IMR-90 (cell line): ENCODE measurements around the gene RTCA. TPM values are rescaled to one million over a fixed set of nuclear protein-coding genes. Genes with fewer than 3 reads are reported as not detected.
"Not testable (repeated sequence)": the region's sequence is repeated elsewhere in the genome, so short reads cannot be mapped to it uniquely, and the experiment has no call there.

Experiments used
- ATAC-seq: fragments of 200-7000 bp; cut with Tn5 transposase; 2 replicates; pipeline ENCODE4 v1.9.1; 2020; ENCODE audit warnings: low read depth, mild to moderate bottlenecking, moderate library complexity
- BruUV-seq: library from RNA; stranded (reverse); fragments of 400-500 nt; replicated peaks from 2 replicates; lab custom pipeline; 2021; lab: Mats Ljungman, UMichigan
- CTCF ChIA-PET: fragments of 300-600 bp; formaldehyde crosslinking; extraction: SDS; loops from one replicate; lab custom pipeline; 2021; ENCODE audit warnings: antibody characterized with exemption; lab: Yijun Ruan, JAX
- POLR2A ChIA-PET: fragments of 300-600 bp; sonication (Branson Sonifier 250); formaldehyde crosslinking; loops from one replicate; lab custom pipeline; 2022; ENCODE audit warnings: antibody characterized with exemption; ENCODE audit not compliant: unreplicated experiment; lab: Charles Lee
- DNase-seq: peaks from one replicate; pipeline ENCODE4 v3.0.0; 2013
- H2AFZ ChIP-seq: replicated peaks from 2 replicates; pipeline ENCODE3; 2013; ENCODE audit warnings: low read length, mild to moderate bottlenecking; ENCODE audit not compliant: poor library complexity
- H2AK5ac ChIP-seq: 2 replicates; pipeline ENCODE4 v1.6.1; 2013; ENCODE audit warnings: low read depth, low read length, inconsistent platforms
- H2AK9ac ChIP-seq: replicated peaks from 2 replicates; pipeline ENCODE3; 2013; ENCODE audit warnings: mild to moderate bottlenecking, low read depth, low read length, moderate library complexity; ENCODE audit not compliant: poor library complexity
- H2BK120ac ChIP-seq: 2 replicates; pipeline ENCODE4 v1.6.1; 2013; ENCODE audit warnings: low read depth, low read length, inconsistent platforms
- H2BK15ac ChIP-seq: 3 replicates; pipeline ENCODE4 v1.6.1; 2013; ENCODE audit warnings: low read depth, low read length, inconsistent platforms
- H2BK20ac ChIP-seq: 2 replicates; pipeline ENCODE4 v1.6.1; 2013; ENCODE audit warnings: low read depth, mild to moderate bottlenecking, inconsistent platforms, low read length, moderate library complexity
- H2BK5ac ChIP-seq: 2 replicates; pipeline ENCODE4 v1.6.1; 2013; ENCODE audit warnings: mild to moderate bottlenecking, low read depth, low read length, inconsistent platforms; ENCODE audit not compliant: poor library complexity, severe bottlenecking
- H3K14ac ChIP-seq: replicated peaks from 2 replicates; pipeline ENCODE4 v1.6.1; 2013; ENCODE audit warnings: low read depth, low read length, inconsistent platforms
- H3K18ac ChIP-seq: 2 replicates; pipeline ENCODE4 v1.6.1; 2013; ENCODE audit warnings: low read depth, low read length, control low read depth
- H3K23ac ChIP-seq: 2 replicates; pipeline ENCODE4 v1.6.1; 2013; ENCODE audit warnings: low read depth, low read length, inconsistent platforms
- H3K27ac ChIP-seq: 2 replicates; pipeline ENCODE4 v1.5.1; 2013; ENCODE audit warnings: mild to moderate bottlenecking, control low read depth, low read length; ENCODE audit not compliant: insufficient read depth
- H3K27me3 ChIP-seq: 2 replicates; pipeline ENCODE4 v1.6.1; 2013; ENCODE audit warnings: low read length; ENCODE audit not compliant: control insufficient read depth, insufficient read depth
- H3K36me3 ChIP-seq: 2 replicates; pipeline ENCODE4 v1.6.1; 2013; ENCODE audit warnings: low read length, mixed read lengths; ENCODE audit not compliant: control insufficient read depth, insufficient read depth
- H3K4ac ChIP-seq: 2 replicates; pipeline ENCODE4 v1.6.1; 2013; ENCODE audit warnings: low read depth, low read length, inconsistent platforms
- H3K4me1 ChIP-seq: 2 replicates; pipeline ENCODE4 v1.6.1; 2013; ENCODE audit warnings: low read length, mixed read lengths; ENCODE audit not compliant: control insufficient read depth, insufficient read depth
- H3K4me2 ChIP-seq: 2 replicates; pipeline ENCODE4 v1.6.1; 2013; ENCODE audit warnings: low read depth, mild to moderate bottlenecking, control low read depth, low read length, moderate library complexity
- H3K4me3 ChIP-seq: 2 replicates; pipeline ENCODE4 v1.5.1; 2013; ENCODE audit warnings: low read depth, mild to moderate bottlenecking, control low read depth, low read length, moderate library complexity; ENCODE audit not compliant: insufficient read depth
- H3K56ac ChIP-seq: 2 replicates; pipeline ENCODE4 v1.6.1; 2013; ENCODE audit warnings: low read length, inconsistent platforms; ENCODE audit not compliant: insufficient read depth; ENCODE audit errors: extremely low read depth
- H3K79me1 ChIP-seq, 2 experiments: 2 replicates each; pipeline ENCODE4 v1.6.1; 2013; ENCODE audit warnings: low read length in 2 of 2, inconsistent platforms in 1 of 2, low read depth in 1 of 2
- H3K9ac ChIP-seq: 2 replicates; pipeline ENCODE4 v1.6.1; 2013; ENCODE audit warnings: low read depth, low read length, control low read depth
- H3K9me1 ChIP-seq: 2 replicates; pipeline ENCODE4 v1.6.1; 2013; ENCODE audit warnings: low read length, inconsistent platforms; ENCODE audit not compliant: insufficient read depth
- H3K9me3 ChIP-seq: 2 replicates; pipeline ENCODE4 v1.6.1; 2013; ENCODE audit warnings: low read length; ENCODE audit not compliant: control insufficient read depth, insufficient read depth
- H4K20me1 ChIP-seq: 2 replicates; pipeline ENCODE4 v1.6.1; 2013; ENCODE audit warnings: low read length, inconsistent platforms; ENCODE audit not compliant: insufficient read depth
- H4K5ac ChIP-seq: 2 replicates; pipeline ENCODE4 v1.6.1; 2013; ENCODE audit warnings: mild to moderate bottlenecking, low read depth, low read length, control low read depth
- H4K8ac ChIP-seq, 2 experiments: 2 replicates each; pipeline ENCODE4 v1.6.1; 2013; ENCODE audit warnings: low read depth in 2 of 2, low read length in 2 of 2, control low read depth in 1 of 2, inconsistent platforms in 1 of 2
- H4K91ac ChIP-seq: 2 replicates; pipeline ENCODE4 v1.6.1; 2013; ENCODE audit warnings: low read depth, low read length, inconsistent platforms; ENCODE audit not compliant: insufficient read depth
- MAZ ChIP-seq: IDR thresholded peaks from 2 replicates; pipeline ENCODE4 v1.6.1; 2012; ENCODE audit warnings: low read depth, mild to moderate bottlenecking, low read length, improper control_type of control experiment, moderate library complexity, borderline replicate concordance
- NFE2L2 ChIP-seq: fragments of 150-350 bp; IDR thresholded peaks from 2 replicates; pipeline ENCODE4 v1.6.1; 2016; ENCODE audit warnings: low read depth, mild to moderate bottlenecking, low read length
- RFX5 ChIP-seq: IDR thresholded peaks from 2 replicates; pipeline ENCODE4 v1.8.0; 2012; ENCODE audit warnings: low read depth, mild to moderate bottlenecking, low read length, moderate library complexity
- WGBS, 2 experiments: methylation state at CpG; one replicate each; pipeline versions ENCODE4 v1.1.5 to v1.1.7; 2013; ENCODE audit warnings: missing lambda C conversion rate in 2 of 2; ENCODE audit not compliant: insufficient read length in 1 of 2; ENCODE audit errors: extremely low coverage in 2 of 2; 5-methylcytosine and 5-hydroxymethylcytosine counted together
- dilution Hi-C: fragments of 300-500 bp; cut with HindIII; formaldehyde crosslinking; loops from one replicate; pipeline ENCODE4 v1.14.3; 2018; ENCODE audit warnings: low sequenced_read_pairs; ENCODE audit not compliant: unreplicated experiment
- in situ Hi-C: fragments of 300-500 bp; cut with MboI; formaldehyde crosslinking; loops from 3 replicates; pipeline ENCODE4 v1.14.3; 2019; ENCODE audit warnings: low sequenced_read_pairs, inconsistent platforms, mixed read lengths
- intact Hi-C: fragments of 100-400 bp; cut with micrococcal nuclease; formaldehyde crosslinking; loops from 2 replicates; pipeline ENCODE4 v1.10.0; 2022
- polyA plus RNA-seq, 3 experiments: library from polyadenylated mRNA; depleted of rRNA; stranded (reverse); fragments of >200 nt; gene quantifications; 2 replicates each; pipeline ENCODE4 v1.2.3, GENCODE V29; 2012; ENCODE audit warnings: low replicate concordance in 1 of 3
- total RNA-seq: library from RNA; depleted of rRNA; stranded (reverse); fragments of >200 nt; gene quantifications from 2 replicates; pipeline ENCODE4 v1.2.3, GENCODE V29; 2012

Gene RTCA
- total and polyA plus RNA-seq, 2 of the 4 experiments (the other 2 are of a cell fraction), result 26.9 to 29.6 TPM

- H2BK15ac ChIP-seq, result no peak overlapping the region
- no peak overlapping the region for H2AFZ ChIP-seq
- H4K8ac ChIP-seq, result no peak overlapping the region
- intact Hi-C loops, result no loop called here
- H3K4ac ChIP-seq, result no peak overlapping the region
- ChIA-PET CTCF (no interaction called here), POLR2A (no interaction called here)
- H3K36me3 ChIP-seq, result no peaks in the 10 kb centered on the region
- no peak overlapping the region for H4K91ac ChIP-seq
- H2BK120ac ChIP-seq, result no peak overlapping the region
- H2AK5ac ChIP-seq, result no peak overlapping the region
- no peak overlapping the region for H3K4me2 ChIP-seq
- H3K4me3 ChIP-seq, result no peak overlapping the region
- no peak overlapping the region for H3K23ac ChIP-seq
- no peak overlapping the region for H3K9ac ChIP-seq
- TF ChIP-seq RFX5 (no peak), MAZ (no peak), NFE2L2 (no peak)
- no peak overlapping the region for H3K27ac ChIP-seq
- H2BK20ac ChIP-seq, result no peak overlapping the region
- no peak overlapping the region for H4K5ac ChIP-seq
- WGBS, 2 experiments, result no CpG with 5 or more reads among the region's 1 CpG
- H2BK5ac ChIP-seq, result no peak overlapping the region
- dilution Hi-C loops, result no loop called here
- H3K14ac ChIP-seq, result no peak overlapping the region
- H3K9me1 ChIP-seq, result no peaks in the 10 kb centered on the region
- no peak overlapping the region for H3K56ac ChIP-seq
- H3K79me1 ChIP-seq, result no peaks in the 10 kb centered on the region
- no peak overlapping the region for H2AK9ac ChIP-seq
- peaks cover 2% of the 10 kb centered on the region; the same call in 1 of the 2 replicates for H3K27me3 ChIP-seq
- no peak for ATAC-seq
- H3K4me1 ChIP-seq, result no peaks in the 10 kb centered on the region; the same call in 1 of the 2 replicates
- no peak overlapping the region for H3K18ac ChIP-seq
- no peak for DNase-seq
- H3K9me3 ChIP-seq, result no peaks in the 10 kb centered on the region
- in situ Hi-C loops, result no loop called here
- BruUV-seq, result no TSS peak
- H4K20me1 ChIP-seq, result no peaks in the 10 kb centered on the region
Observed at GRCh38 chr1:100328133-100328532, 62.1 kb downstream of the RTCA start.

GRCh38 chr1:100331146-100331545 lies 65.1 kb downstream of the RTCA start:
- H4K20me1 ChIP-seq, H3K23ac ChIP-seq, H2BK15ac ChIP-seq, H3K36me3 ChIP-seq, ATAC-seq, H3K9ac ChIP-seq, H3K27me3 ChIP-seq, H3K4me1 ChIP-seq, H3K9me1 ChIP-seq, H2BK5ac ChIP-seq, H4K8ac ChIP-seq, H2BK120ac ChIP-seq, H2AK5ac ChIP-seq, H3K4ac ChIP-seq, intact Hi-C loops, H3K27ac ChIP-seq, H3K18ac ChIP-seq, H3K4me2 ChIP-seq, in situ Hi-C loops, POLR2A ChIA-PET, H3K14ac ChIP-seq, H4K5ac ChIP-seq, H3K56ac ChIP-seq, DNase-seq, H3K9me3 ChIP-seq, H3K4me3 ChIP-seq, H4K91ac ChIP-seq, H3K79me1 ChIP-seq, H2AK9ac ChIP-seq, BruUV-seq, H2BK20ac ChIP-seq, CTCF ChIA-PET, dilution Hi-C loops, H2AFZ ChIP-seq: not testable (repeated sequence)
- WGBS, 2 experiments, result no CpG with 5 or more reads among the region's 2 CpGs
